C1 segment of cervical spinal cord (tissue), 14 donors: ENCODE results near the gene FAM168A.
A peak's percentile ranks its signal among the peaks of the same experiment; 100 is the strongest.

ENCODE experiments used
- DNase-seq, 14 donors: peaks; one replicate each; lab custom pipeline; 2025; lab: John Stamatoyannopoulos, UW

Gene FAM168A

DNA sequence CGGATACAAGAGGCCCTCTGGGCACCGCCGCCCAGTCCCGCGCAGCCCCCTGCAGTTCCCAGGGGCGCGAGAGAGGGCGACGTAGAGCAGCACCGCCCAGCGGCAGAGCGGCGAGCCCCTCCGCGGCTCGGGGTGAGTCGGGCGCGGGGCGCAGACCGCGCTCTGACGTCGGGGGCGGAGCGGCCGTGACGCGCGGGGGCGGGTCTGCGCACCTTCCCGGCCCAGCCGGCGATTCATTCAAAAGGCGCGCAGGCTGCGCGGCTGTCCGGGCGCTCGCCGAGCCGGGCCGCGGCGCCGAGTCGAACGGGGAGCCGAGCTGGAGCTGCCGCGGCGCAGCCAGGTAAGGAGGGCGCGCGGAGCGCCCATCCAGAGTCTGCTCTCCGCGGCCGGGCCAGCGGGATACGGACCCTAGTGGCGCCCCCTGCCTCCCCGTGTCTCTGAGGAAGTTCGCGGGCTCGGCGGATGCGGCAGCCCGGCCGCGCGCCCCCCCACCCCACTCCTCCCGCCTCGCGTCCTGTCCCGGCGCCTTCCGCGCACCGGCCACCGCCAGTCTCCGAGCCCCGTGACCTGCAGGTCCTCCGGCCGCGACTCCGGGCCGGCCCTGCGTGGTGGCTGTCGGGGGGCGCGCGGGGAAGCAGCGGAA, 221.6 kb downstream of the FAM168A start, which contains the start of gene RELT:
Gene RELT, plus strand, starts transcription at position 240 of the 643 bp plus-strand sequence. CDS start 12,738 bp downstream, outside the sequence.
- DNase-seq = peak; percentile 8 to 90 (median 74)

DNA sequence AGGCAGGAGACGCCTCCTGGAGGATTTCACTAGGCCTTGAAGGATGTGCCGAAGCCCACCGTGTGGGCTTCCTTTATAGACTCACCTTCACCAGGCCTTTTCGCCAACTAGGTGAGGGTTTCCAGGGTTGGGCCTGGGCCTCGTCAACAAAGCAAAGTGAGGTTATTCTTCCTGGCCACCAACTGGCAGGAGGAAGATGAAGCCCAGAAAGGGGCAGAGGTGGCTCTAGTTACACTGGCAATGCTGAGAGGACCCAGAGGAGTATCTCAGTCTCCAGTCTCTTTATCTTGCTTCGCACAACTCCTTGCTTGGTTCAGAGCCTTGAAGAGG, 222.1 kb downstream of the FAM168A start:
- no peak for DNase-seq

DNA sequence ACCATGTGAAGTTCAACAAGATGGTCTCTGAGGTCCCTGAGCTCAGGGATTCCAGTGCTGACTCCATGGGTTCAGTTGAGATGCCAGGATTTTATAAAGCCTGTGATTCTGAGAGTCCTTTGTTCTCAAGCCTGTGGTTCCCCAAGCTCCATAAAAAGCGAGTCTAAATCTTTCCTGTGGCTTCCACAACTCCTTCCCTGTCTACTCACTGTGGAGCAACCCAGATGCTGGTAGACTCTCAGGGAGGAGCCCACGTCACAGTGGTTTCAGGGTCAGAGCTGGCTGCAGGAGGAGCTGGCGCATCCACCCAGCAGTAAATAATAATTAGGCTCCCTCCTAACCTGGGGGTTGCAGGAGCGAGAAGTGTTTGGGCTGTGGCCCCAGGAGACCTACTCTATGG, 223.8 kb downstream of the FAM168A start:
- DNase-seq = no peak

DNA sequence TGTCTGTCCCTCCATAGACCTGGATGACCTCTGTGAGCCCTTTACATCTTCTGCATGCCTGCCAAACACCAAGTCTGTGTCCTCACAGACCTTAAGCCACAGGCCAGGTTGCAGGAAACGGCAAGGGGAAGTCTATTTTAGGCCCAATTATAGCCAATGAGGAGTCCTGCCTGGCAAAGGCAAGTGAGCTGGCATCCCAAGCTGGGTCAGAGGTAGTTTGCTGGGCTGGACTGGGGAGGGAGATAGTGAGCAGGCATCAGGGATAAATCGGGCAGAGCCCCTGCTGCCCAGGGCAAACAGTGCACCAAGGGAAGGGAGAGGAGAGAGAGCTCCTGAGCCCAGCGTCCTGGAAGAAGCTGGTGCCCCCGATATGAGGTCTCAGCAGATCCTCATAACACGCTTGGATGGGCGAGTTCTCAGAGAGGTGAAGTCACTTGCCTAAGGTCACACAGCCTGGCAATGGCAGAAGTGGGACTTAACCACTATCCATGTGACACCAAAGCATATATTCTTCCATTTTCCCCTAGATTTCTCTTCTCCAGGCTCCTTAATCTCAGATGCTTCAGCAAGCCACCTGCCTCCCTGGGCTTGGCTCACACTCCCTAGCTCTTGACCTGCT, 225.4 kb downstream of the FAM168A start:
- no peak for DNase-seq

DNA sequence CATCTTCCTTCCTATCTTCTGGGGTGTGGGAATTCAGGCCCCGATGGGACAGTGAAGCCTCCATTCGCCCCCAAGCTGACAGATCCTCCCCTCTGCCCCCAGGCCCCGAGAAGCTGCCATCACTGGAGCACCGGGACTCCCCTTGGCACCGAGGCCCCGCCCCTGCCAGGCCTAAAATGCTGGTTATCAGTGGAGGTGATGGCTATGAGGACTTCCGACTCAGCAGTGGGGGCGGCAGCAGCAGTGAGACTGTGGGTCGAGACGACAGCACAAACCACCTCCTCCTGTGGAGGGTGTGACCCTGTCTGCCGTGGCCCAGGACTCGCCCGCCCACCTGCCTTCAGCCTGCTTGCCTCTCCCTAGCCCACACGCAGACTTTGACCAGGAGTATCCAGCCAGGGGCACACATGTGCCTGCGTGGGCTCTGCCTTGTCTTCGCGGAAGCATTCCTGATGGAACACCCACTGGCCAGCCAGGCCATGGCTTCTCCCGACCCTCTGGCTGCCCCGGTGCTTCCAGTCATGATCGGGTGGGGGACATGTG, 230.4 kb downstream of the FAM168A start:
- DNase-seq = no peak

DNA sequence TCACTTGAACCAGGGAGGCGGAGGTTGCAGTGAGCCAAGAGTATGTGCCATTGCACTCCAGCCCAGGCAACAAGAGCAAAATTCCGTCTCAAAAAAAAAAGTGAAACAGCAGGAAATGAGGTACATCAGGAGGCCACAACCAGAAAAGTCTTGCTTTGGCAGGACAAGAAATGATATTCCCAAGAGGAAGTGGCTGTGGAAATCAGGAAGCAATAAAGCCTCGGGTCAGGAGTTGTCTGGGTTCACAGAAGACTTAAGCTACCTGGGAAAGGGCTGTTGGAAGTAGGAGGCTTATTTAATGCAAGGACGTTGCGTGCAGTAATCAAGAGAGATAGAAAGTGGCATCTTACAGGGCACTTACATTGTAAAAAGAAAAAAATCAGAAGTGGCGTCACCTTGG, 231.0 kb downstream of the FAM168A start:
- DNase-seq = no peak

DNA sequence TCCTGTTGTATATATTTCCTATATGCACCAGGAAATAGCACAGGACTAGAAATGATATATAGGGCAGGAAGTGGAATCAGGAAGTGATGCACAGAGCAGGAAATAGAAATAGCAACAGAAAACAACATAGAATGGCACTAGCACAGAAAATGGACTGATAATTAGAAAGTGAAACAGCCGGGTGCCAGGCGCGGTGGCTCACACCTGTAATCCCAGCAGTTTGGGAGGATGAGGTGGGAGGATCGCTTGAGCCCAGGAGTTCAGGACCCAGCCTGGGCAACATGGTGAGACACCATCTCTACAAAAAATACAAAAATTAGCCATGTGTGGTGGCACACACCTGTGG, 231.7 kb downstream of the FAM168A start:
- no peak for DNase-seq

DNA sequence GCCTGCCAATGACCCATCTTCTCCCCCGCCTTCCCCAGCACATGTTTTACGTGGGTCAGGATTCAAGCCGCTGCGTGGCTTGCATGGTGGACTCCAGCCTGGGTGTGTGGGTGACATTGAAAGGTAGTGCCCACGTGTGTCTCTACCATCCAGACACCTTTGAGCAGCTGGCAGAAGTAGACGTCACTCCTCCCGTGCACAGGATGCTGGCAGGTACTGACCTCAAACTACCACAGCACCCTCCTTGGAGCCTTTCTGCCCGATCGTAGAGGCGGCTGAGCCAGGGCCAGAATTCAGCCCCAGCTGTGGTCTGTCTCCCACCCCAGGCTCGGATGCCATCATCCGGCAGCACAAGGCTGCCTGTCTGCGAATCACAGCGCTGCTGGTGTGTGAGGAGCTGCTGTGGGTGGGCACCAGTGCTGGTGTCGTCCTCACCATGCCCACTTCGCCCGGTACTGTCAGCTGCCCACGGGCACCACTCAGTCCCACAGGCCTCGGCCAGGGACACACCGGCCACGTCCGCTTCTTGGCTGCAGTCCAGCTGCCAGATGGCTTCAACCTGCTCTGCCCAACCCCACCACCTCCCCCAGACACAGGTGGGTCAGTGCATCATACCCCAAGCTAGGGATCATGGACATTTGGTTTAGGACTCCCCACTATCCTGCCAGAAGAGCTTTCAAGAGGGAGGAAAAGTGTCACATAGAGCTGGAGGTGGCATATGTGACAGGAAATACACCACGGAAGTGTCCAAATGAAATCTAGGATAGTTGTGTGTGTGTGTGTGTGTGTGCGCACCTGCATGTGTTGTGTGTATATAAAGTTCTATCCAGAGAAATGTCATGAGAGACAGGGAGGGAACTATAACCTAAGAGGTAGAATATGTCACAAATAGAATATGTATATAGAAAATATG, 232.3 kb downstream of the FAM168A start:
- DNase-seq = peak in 1 of 14 donors; percentile 32

DNA sequence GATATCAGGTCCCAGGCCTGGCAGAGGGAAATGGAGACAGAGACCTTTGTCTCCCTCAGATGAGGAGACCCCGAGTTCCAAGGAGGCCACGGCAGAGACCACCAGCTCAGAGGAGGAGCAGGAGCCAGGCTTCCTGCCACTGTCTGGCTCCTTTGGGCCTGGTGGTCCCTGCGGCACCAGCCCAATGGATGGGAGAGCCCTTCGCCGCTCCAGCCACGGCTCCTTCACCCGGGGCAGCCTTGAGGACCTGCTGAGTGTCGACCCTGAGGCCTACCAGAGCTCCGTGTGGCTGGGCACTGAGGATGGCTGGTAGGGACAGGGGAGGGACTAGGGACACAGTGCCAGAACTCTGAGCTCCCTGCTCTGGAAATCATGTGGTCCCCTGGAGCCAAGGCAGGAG, 234.8 kb downstream of the FAM168A start:
- DNase-seq = no peak

DNA sequence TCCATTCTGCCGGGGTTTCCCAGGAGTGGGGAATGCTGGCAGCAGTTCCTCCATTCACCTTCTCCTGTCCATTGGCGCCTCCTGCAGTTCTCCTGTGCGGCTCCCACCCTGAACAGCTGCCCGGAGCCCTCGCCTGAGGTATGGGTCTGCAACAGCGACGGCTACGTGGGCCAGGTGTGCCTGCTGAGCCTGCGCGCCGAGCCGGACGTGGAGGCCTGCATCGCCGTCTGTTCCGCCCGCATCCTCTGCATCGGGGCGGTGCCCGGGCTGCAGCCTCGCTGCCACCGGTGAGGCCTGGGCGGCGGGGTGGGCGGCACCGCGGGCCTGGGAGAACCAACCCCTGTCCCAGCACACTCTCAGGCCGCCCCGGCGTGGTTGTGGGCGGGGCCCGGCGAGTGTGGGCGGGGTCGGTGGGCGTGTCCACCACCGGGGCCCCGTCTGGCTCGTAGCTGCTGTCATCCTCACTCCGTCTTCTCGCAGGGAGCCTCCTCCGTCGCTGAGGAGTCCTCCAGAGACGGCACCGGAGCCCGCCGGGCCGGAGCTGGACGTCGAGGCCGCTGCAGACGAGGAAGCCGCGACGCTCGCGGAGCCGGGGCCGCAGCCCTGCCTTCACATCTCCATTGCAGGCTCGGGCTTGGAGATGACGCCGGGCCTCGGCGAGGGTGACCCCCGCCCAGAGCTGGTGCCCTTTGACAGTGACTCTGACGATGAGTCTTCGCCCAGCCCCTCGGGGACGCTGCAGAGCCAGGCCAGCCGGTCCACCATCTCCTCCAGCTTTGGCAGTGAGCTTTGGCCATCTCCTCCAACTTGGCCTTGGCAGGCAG, 235.7 kb downstream of the FAM168A start:
- DNase-seq = no peak

DNA sequence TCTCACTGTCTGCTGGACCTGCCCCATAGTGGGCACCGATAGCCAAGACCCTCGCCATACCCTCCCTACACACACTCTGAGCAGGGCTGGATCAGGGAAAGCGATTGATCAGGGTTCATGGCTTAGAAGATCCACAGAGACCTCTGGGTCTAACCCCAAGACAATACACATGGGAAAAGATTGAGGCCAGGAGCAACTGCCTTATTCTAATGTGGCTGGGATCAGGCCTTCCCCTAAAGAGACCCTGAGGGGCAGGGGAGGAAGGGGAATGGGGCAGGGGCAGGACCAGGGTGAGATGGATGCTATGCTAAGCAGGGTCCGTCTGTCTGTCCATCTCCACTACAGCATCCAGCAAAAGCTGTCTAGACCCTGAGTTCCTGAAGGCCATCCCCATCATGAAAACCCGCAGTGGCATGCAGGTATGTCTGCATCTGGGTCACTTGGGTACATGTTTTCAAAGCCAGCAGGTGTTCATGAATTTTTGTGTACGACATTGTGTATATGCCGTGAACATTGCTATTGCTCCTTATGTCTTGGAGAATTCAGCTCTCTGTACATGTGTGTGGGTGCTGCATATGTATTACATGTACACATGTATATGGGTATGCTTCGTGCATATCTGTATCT, 237.1 kb downstream of the FAM168A start:
- DNase-seq = no peak

DNA sequence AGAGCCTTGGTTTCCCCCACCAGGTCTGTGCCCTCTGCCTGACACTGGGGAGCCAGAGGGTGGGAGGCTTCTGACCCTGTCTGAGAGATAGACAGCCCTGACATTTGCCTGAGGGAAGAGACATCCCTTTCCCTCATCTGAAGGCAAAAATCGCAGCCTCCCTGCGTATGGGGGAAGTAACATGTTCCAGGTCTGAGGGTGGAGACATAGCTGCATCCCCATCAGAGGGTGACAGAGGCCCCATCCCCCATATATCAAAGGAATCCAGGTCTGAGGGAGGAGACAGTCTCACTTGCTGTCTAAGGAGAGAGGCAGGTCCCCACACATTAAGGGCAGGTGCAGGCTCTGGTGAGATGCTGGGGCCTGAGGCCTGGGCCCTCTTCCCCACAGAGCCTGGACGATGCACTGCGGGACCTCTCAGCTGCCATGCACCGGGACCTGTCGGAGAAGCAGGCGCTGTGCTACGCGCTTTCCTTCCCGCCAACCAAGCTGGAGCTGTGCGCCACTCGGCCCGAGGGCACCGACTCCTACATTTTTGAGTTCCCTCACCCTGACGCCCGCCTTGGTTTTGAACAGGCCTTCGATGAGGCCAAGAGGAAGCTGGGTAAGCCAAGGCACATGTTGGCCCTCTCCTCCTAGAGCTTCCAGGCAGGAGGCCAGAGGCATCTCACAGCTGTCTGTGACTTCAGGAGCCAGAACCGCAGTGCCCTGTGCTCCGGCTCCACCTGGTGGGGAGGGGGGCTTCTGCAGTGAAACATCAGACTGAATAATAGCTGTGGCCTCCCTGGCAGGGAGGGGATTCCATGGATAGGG, 237.8 kb downstream of the FAM168A start:
- DNase-seq = peak in 4 of 14 donors; percentile 23 to 55 (median 34)

DNA sequence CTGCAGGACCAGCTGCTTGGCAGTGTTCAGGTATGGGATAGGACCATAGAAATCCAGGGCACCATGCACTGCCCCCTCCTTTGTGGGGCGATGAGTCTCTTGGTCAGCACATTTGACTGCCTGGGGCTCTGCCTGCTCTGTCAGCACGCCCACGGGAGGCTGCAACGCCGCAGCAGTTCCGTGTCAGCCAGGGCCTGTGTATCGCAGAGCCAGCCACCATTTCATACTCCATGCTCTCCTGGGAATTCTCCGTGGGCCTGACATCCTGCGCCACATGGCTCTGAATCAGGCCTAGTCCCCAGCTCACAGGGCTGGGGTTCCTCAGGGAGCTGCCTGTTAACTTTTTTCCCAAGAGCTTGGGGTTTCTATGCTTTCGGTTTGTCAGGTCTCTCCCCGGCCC, 238.6 kb downstream of the FAM168A start:
- no peak for DNase-seq

DNA sequence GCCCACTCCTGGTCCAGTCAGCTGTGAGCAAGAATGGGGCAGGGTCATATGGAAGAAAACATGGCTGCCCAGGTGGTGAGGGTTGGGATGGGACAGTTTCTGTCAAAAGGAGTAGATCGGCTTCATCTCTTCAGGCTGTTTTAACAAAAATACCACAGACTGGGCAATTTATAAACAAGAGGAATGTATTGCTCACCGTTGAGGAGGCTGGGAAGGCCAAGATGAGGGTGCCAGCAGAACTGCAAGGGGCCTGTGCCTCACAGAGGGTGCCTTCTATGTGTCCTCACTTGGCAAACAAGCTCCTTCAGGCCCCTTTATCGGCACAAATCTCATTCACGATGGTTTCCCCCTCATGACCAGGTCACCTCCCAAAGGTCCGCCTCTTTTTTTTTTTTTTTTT, 239.8 kb downstream of the FAM168A start:
- DNase-seq = no peak

DNA sequence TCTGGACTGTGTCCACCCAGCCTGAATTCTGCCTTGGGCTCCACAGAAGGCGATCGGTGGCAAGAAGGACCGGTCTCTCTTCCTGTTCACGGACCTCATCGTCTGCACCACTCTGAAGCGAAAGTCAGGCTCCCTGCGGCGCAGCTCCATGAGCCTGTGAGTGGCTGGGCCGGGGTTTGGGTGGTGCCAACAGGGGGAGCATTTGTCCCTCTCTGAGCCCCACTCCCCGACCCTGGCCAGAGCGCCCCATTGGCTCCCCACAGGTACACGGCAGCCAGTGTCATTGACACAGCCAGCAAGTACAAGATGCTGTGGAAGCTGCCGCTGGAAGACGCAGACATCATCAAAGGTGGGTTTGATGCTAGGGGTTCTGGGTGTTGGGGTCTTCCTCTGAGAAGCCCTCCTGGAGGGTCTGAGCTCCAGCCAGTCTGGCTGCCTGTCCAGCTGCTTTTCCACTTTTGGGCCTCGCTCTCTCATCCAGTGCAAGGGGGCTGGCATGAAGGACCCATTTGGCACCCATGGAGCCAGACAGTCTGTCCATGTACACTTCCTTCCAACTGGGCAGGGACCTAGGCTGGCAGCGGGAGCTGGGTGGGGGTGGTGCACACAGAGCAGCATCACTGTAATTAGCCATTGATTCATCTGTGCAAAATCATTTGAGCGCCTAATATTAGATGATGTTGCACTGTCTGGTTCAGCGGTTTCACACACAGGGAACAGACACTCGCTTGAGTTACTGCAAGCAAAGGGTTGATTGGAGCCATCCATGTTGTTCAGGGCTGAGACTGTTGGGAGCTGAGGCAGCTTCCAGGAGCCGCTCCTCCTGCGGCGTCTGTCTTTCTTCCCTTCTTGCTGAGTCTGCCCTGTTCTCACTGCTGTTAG, 240.7 kb downstream of the FAM168A start:
- DNase-seq = no peak

DNA sequence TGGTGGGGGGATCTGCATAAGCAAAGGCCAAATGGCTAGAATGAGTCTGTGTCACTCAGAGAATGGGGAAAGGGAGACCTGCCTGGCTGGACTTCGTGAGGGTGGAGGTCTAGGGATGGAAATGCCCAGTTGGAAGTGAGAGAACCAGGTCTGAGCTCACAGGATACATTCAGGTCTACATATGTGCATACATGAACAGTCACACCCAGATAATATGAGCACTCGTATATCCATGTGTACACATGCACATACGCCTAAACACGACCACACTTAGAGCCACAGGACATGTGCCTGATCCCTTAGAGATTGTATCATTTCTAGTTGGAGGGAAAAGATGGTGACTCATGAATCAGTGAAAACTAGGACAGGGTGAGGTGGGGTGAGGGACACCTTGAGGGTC, 242.8 kb downstream of the FAM168A start:
- no peak for DNase-seq

DNA sequence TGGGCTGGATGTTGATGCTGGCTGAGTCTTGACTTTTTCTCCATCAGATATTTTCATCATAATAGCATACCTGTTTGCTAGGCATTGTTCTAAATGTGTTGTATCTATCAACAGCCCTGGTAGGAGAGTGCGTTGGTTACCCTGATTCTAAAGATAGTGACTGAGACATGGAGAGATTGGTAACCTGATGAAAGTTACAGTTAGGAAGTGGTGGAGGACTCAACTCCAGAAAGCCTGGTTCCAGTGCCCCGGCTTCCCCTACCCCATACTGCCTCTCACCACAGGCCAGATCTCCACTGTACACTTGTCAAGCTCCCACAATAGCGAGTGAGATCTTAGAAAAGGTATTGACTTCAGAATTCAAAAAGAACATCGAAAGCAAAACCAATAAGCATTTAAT, 244.5 kb downstream of the FAM168A start:
- no peak for DNase-seq

DNA sequence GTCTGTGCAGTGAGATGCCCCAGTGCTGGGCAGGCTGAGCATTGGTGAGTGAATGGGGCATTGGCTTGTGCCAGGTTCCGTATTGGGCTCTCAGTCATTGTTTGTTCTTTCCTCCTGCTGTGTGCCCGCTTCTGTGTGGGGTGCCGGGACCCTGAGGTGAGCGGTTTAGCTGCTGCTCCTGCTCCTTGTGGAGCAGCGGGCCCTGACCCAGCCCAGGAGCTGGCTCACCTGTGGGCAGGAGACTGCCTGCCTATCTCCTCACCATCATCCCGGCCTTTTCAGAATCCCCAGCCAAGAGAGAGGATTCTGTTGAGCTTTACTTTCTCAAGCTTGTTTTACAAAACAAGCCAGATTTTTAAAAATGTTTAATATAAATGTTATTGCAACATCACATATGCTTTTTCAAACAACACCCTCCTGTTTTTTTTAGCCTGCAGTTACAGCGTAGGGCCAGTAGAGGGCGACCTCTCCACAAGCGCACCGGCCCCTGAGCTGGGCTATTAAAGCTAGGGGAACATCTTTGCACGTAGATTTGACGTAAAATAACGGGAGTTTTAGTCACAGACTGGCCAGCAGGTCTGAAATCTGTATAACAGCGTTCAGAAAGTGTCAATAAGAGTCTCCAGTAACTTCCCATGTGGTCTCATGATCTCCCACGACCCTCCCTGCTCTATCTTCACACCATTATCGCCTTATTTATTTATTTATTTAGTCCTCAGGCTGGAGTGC, 246.8 kb downstream of the FAM168A start:
- DNase-seq = peak in 7 of 14 donors; percentile 11 to 45 (median 26)
